Caco-2 (cell line): ENCODE data around the gene OR2T8. TPM values are rescaled to one million over a fixed set of nuclear protein-coding genes. Genes with fewer than 3 reads are reported as not detected.
"Not testable (repeated sequence)": the region's sequence is repeated elsewhere in the genome, so short reads cannot be mapped to it uniquely, and the experiment has no call there.

Source experiments
- BruUV-seq: library from RNA; stranded (reverse); fragments of 400-500 nt; replicated peaks from 2 replicates; lab custom pipeline; 2021; lab: Mats Ljungman, UMichigan
- CTCF ChIA-PET: fragments of 300-600 bp; sonication (Branson Sonifier 250); formaldehyde crosslinking; loops from one replicate; lab custom pipeline; 2022; ENCODE audit warnings: antibody characterized with exemption; lab: Charles Lee
- POLR2A ChIA-PET: fragments of 300-600 bp; sonication (Branson Sonifier 250); formaldehyde crosslinking; loops from one replicate; lab custom pipeline; 2022; ENCODE audit warnings: antibody characterized with exemption; lab: Charles Lee
- DNase-seq, 2 experiments: peaks; one replicate each; pipeline versions ENCODE4 v3.0.0 to v3.0.0-alpha.2; 2020 to 2022
- H3K27me3 ChIP-seq: replicated peaks from 2 replicates; pipeline ENCODE4 v1.6.0; 2011; ENCODE audit warnings: low read length; ENCODE audit not compliant: control insufficient read depth, insufficient read depth
- H3K36me3 ChIP-seq: 2 replicates; pipeline ENCODE4 v1.5.1; 2011; ENCODE audit warnings: low read length; ENCODE audit not compliant: control insufficient read depth, insufficient read depth
- H3K4me1 ChIP-seq: fragments of 250-450 bp; sonication (Bioruptor Pico); 2 replicates; pipeline ENCODE4 v1.5.1; 2020; ENCODE audit warnings: mild to moderate bottlenecking
- H3K4me3 ChIP-seq: 2 replicates; pipeline ENCODE4 v1.5.1; 2011; ENCODE audit warnings: low read depth, mild to moderate bottlenecking, control low read depth, low read length
- H3K9me3 ChIP-seq: fragments of 250-450 bp; sonication (Bioruptor Pico); 2 replicates; pipeline ENCODE4 v1.5.1; 2020; ENCODE audit warnings: mild to moderate bottlenecking, moderate library complexity
- H3K27ac Mint-ChIP-seq: one replicate; pipeline ENCODE4 v1.8.0; 2022; ENCODE audit warnings: mixed read lengths; ENCODE audit not compliant: unreplicated experiment
- H3K27me3 Mint-ChIP-seq: one replicate; pipeline ENCODE4 v1.8.0; 2022; ENCODE audit warnings: mixed read lengths; ENCODE audit not compliant: insufficient read depth, unreplicated experiment
- H3K36me3 Mint-ChIP-seq: one replicate; pipeline ENCODE4 v1.8.0; 2022; ENCODE audit warnings: mild to moderate bottlenecking, mixed read lengths; ENCODE audit not compliant: insufficient read depth, unreplicated experiment
- H3K4me1 Mint-ChIP-seq: one replicate; pipeline ENCODE4 v1.8.0; 2022; ENCODE audit warnings: low read depth, mixed read lengths; ENCODE audit not compliant: unreplicated experiment
- H3K4me3 Mint-ChIP-seq: one replicate; pipeline ENCODE4 v1.8.0; 2022; ENCODE audit warnings: mild to moderate bottlenecking, moderate library complexity, mixed read lengths; ENCODE audit not compliant: unreplicated experiment
- H3K9me3 Mint-ChIP-seq: one replicate; pipeline ENCODE4 v1.8.0; 2022; ENCODE audit warnings: mixed read lengths; ENCODE audit not compliant: unreplicated experiment
- CTCF ChIP-seq, 2 experiments: fragments of 200-600 bp in 1 of 2; IDR thresholded peaks; 1 replicate in 1 of 2; 2 replicates in 1 of 2; pipeline versions ENCODE4 v1.5.1 to v1.8.0; 2011 to 2022; ENCODE audit warnings: antibody characterized with exemption in 1 of 2, control low read depth in 1 of 2, inconsistent platforms in 1 of 2, low read depth in 1 of 2, low read length in 1 of 2, mild to moderate bottlenecking in 1 of 2, moderate library complexity in 1 of 2; ENCODE audit not compliant: insufficient read depth in 1 of 2, severe bottlenecking in 1 of 2, unreplicated experiment in 1 of 2
- intact Hi-C: fragments of 100-400 bp; cut with micrococcal nuclease; formaldehyde crosslinking; loops from one replicate; pipeline ENCODE4 v1.10.0; 2022; ENCODE audit not compliant: unreplicated experiment
- total RNA-seq: library from RNA; stranded (reverse); gene quantifications from 2 replicates; pipeline ENCODE4 v1.2.3, GENCODE V29; 2022

The OR2T8 gene
- total RNA-seq, 1 experiment from 2014 or later, result not detected

GRCh38 chr1:247935781-247936180, 15.7 kb downstream of the OR2T8 start:
- CTCF ChIA-PET, result no interaction called here
- no peak for DNase-seq
- Histone ChIP-seq H3K9me3 (no peaks in the 10 kb centered on the region), H3K4me3 (no peak overlapping the region), H3K27me3 (no peaks in the 10 kb centered on the region), H3K36me3 (no peaks in the 10 kb centered on the region), H3K4me1 (no peaks in the 10 kb centered on the region)
- BruUV-seq, result no TSS peak
- TF ChIP-seq CTCF (IDR thresholded peaks at IDR 0.05; ENCODE audit: insufficient read depth in 1 of 2, low read depth in 1 of 2, low read length in 1 of 2, severe bottlenecking in 1 of 2, unreplicated experiment in 1 of 2), result no peak
- Mint-ChIP-seq H3K4me3 (no peak overlapping the region), H3K4me1 (no peaks in the 10 kb centered on the region), H3K27ac (no peak overlapping the region), H3K9me3 (no peaks in the 10 kb centered on the region), H3K27me3 (no peaks in the 10 kb centered on the region), H3K36me3 (no peaks in the 10 kb centered on the region)
- POLR2A ChIA-PET, result no interaction called here
- intact Hi-C loops, result no loop called here

GRCh38 chr1:247936415-247936814, 16.4 kb downstream of the OR2T8 start:
- H3K9me3 Mint-ChIP-seq, result no peaks in the 10 kb centered on the region
- ChIA-PET CTCF (no interaction called here), POLR2A (no interaction called here)
- no peak overlapping the region for H3K4me3 ChIP-seq
- H3K4me1 Mint-ChIP-seq, result no peaks in the 10 kb centered on the region
- no peak for TF ChIP-seq CTCF (IDR thresholded peaks at IDR 0.05; ENCODE audit: insufficient read depth in 1 of 2, low read depth in 1 of 2, low read length in 1 of 2, severe bottlenecking in 1 of 2, unreplicated experiment in 1 of 2)
- no peak for DNase-seq
- no peaks in the 10 kb centered on the region for H3K36me3 Mint-ChIP-seq
- BruUV-seq, result no TSS peak
- H3K27me3 Mint-ChIP-seq, result no peaks in the 10 kb centered on the region
- no peak overlapping the region for H3K4me3 Mint-ChIP-seq
- no peaks in the 10 kb centered on the region for H3K9me3 ChIP-seq
- H3K27me3 ChIP-seq, result no peaks in the 10 kb centered on the region
- H3K27ac Mint-ChIP-seq, result no peak overlapping the region
- no peaks in the 10 kb centered on the region for H3K4me1 ChIP-seq
- intact Hi-C loops, result no loop called here
- no peaks in the 10 kb centered on the region for H3K36me3 ChIP-seq

- H3K4me1 ChIP-seq, H3K36me3 Mint-ChIP-seq, H3K9me3 ChIP-seq, BruUV-seq, H3K27me3 Mint-ChIP-seq, H3K9me3 Mint-ChIP-seq, H3K27me3 ChIP-seq, H3K36me3 ChIP-seq, H3K4me3 ChIP-seq, intact Hi-C loops, H3K4me3 Mint-ChIP-seq, POLR2A ChIA-PET, H3K4me1 Mint-ChIP-seq, H3K27ac Mint-ChIP-seq, CTCF ChIA-PET: not testable (repeated sequence)
- TF ChIP-seq CTCF (IDR thresholded peaks at IDR 0.05; ENCODE audit: insufficient read depth in 1 of 2, low read depth in 1 of 2, low read length in 1 of 2, severe bottlenecking in 1 of 2, unreplicated experiment in 1 of 2), result peak in 1 of 2 experiments; percentile 46
- DNase-seq, result peak in 1 of 2 experiments; percentile 22
Observed at GRCh38 chr1:247936965-247937734, 17.1 kb downstream of the OR2T8 start.
